Prostate gland (tissue), 2 donors: ENCODE data around the gene EHD3.

Experiments used
- CTCF ChIP-seq, 4 experiments: fragments of 200-600 bp in 2 of 4; fragments of 450-650 bp in 2 of 4; sonication (generic) in 2 of 4; IDR thresholded peaks; 1 replicate in 3 of 4; 2 replicates in 1 of 4; pipeline ENCODE4 v1.5.1; 2016 to 2019; ENCODE audit warnings: antibody characterized with exemption in 4 of 4, mild to moderate bottlenecking in 2 of 4, moderate library complexity in 2 of 4
- POLR2A ChIP-seq: fragments of 450-650 bp; IDR thresholded peaks from one replicate; pipeline ENCODE4 v1.6.1; 2016; ENCODE audit warnings: antibody characterized with exemption, mild to moderate bottlenecking
- POLR2AphosphoS5 ChIP-seq: sonication (generic); formaldehyde crosslinking; IDR thresholded peaks from one replicate; pipeline ENCODE4 v1.6.1; 2017; ENCODE audit warnings: antibody characterized with exemption

GRCh38 chr2:31226266-31226665, 7.7 kb upstream of the EHD3 start:
- TF ChIP-seq CTCF (IDR thresholded peaks at IDR 0.05) (no peak), POLR2A (no peak), POLR2AphosphoS5 (no peak)
